Keratinocyte (primary cell): ENCODE measurements around the gene OR51F1.

ENCODE experiments used
- CTCF ChIP-seq, 3 experiments: IDR thresholded peaks in 1 of 3; conservative IDR thresholded peaks in 1 of 3; optimal IDR thresholded peaks in 1 of 3; 2 replicates in 2 of 3; 3 replicates in 1 of 3; pipeline versions ENCODE3 to v1.5.1; 2011; ENCODE audit warnings: low read length in 3 of 3, mild to moderate bottlenecking in 3 of 3, moderate library complexity in 2 of 3, control low read depth in 1 of 3, inconsistent platforms in 1 of 3; ENCODE audit not compliant: insufficient read depth in 2 of 3; ENCODE audit errors: extremely low read depth in 1 of 3
- EZH2 ChIP-seq: IDR thresholded peaks from one replicate; pipeline ENCODE4 v1.6.1; 2012; ENCODE audit warnings: inconsistent platforms, mild to moderate bottlenecking, low read length, moderate library complexity

- no peak for TF ChIP-seq CTCF (optimal IDR thresholded peaks at IDR 0.05 in 1 of 3, IDR thresholded peaks at IDR 0.05 in 1 of 3, conservative IDR thresholded peaks at IDR 0.05 in 1 of 3; ENCODE audit: extremely low read depth in 1 of 3, insufficient read depth in 2 of 3, low read length in 3 of 3)
- no peak for TF ChIP-seq EZH2
Measured at GRCh38 chr11:4763096-4763495, 6.6 kb downstream of the OR51F1 start.
